GM23338 (cell line): Measurements from ENCODE around the gene DLG4.

Experiments
- CTCF ChIP-seq, 2 experiments: fragments of 200-600 bp in 1 of 2; sonication (generic) in 1 of 2; conservative IDR thresholded peaks; 2 replicates each; pipeline versions ENCODE4 v1.5.1 to v1.6.1; 2016 to 2017; ENCODE audit warnings: antibody characterized with exemption in 2 of 2, low read depth in 2 of 2, mild to moderate bottlenecking in 2 of 2, moderate library complexity in 1 of 2
- NANOG ChIP-seq: IDR thresholded peaks from 2 replicates; pipeline ENCODE4 v1.6.1; 2016; ENCODE audit warnings: antibody characterized with exemption, borderline replicate concordance
- POLR2AphosphoS5 ChIP-seq: IDR thresholded peaks from 2 replicates; pipeline ENCODE4 v1.6.1; 2016; ENCODE audit warnings: antibody characterized with exemption, low read depth
- REST ChIP-seq: IDR thresholded peaks from one replicate; pipeline ENCODE4 v1.6.1; 2018; ENCODE audit warnings: antibody characterized with exemption; ENCODE audit not compliant: unreplicated experiment

DNA sequence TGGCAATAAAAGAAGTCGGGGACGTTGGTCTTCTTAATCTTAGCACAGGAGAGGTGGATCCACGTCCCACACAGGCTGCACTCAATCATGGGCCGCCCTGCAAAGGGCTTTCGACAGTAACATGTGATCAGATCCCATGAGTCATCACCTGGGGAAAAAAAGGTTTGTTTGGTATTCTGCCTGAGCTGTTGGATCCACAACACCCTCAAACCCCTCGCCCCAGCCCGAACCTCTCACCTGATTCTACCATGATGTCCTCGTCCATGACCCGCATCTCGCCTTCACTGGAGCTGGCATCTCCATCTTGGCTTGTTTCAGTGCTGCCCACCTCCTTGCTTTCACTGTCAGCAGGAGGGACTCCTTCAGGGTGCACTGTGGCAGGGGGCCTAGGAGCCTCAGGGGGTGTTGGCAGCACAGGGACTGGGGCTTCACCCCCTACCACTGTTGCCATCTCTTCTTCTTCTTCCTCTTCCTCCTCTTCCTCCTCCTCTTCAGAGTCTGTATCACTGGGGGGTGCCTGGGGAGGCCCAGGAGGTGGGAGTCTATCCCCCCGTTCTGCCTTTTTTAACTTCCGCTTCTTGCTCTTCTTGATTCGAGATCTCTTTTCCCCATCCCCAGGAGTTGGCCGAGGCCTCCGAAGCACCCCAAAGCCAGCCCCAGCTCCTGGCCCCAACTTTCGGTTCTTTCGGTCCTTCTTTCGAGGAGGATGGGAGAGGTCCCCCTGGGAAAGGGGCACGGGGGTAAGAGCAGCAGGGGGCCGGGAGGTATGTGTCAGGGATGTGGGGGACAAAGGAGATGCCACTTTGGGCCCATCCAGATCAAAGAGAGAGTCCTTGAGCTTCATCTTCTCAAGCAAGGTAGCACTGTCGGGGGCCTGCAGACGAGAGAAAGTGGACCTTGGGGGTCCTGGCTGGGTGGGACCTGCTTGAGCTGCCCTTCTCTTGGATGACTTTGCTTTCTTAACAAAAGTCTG, 16.3 kb upstream of the DLG4 start:
- no peak for TF ChIP-seq CTCF (conservative IDR thresholded peaks at IDR 0.05; ENCODE audit: low read depth in 2 of 2)
- TF ChIP-seq REST: no peak
- no peak for TF ChIP-seq NANOG
- no peak for TF ChIP-seq POLR2AphosphoS5
